ENCODE results near the gene BSN. TPM values are rescaled to one million over a fixed set of nuclear protein-coding genes. Genes with fewer than 3 reads are reported as not detected.

Gene BSN
- total and polyA plus RNA-seq, 2 donors (not counting 1 experiment from before 2014, with no cell fraction given): under 0.01 to 0.01 TPM

DNA sequence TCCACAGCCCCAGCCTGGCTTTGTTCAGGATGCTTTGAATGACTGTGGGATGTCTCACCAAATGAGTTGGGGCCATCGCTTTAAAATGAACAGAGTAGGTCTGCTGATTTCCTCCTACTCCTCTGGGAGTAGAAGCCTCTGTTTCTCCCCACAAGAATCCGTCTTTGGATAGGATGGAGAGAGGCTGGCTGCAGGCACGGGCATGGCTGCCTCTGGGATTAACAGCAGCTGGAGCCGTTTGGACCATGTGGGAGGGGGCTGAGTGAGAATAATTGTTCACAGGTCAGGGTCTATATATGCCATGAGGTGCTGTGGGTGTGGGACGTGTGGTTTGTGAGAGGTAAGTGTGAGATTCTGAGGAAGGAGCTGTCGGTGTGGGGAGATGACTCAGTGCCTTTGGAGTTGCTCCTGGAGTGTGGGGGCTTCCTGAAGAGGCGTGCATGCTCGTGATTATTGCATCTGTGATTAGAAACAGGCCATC lies 71.9 kb downstream of the BSN start:
- no peaks in the 10 kb centered on the region for H3K79me2 ChIP-seq (ENCODE audit: control insufficient read depth, insufficient read depth, low read length)
- H3K27me3 ChIP-seq (ENCODE audit: control insufficient read depth, insufficient read depth, low read length): peaks cover 32% of the 10 kb centered on the region
- peak in 1 of 2 donors; percentile 83 for DNase-seq (ENCODE audit: low read depth in 2 of 2)
- TF ChIP-seq EZH2 (IDR thresholded peaks at IDR 0.05; ENCODE audit: low read length, missing control alignments): no peak
- TF ChIP-seq, protein P1, sequence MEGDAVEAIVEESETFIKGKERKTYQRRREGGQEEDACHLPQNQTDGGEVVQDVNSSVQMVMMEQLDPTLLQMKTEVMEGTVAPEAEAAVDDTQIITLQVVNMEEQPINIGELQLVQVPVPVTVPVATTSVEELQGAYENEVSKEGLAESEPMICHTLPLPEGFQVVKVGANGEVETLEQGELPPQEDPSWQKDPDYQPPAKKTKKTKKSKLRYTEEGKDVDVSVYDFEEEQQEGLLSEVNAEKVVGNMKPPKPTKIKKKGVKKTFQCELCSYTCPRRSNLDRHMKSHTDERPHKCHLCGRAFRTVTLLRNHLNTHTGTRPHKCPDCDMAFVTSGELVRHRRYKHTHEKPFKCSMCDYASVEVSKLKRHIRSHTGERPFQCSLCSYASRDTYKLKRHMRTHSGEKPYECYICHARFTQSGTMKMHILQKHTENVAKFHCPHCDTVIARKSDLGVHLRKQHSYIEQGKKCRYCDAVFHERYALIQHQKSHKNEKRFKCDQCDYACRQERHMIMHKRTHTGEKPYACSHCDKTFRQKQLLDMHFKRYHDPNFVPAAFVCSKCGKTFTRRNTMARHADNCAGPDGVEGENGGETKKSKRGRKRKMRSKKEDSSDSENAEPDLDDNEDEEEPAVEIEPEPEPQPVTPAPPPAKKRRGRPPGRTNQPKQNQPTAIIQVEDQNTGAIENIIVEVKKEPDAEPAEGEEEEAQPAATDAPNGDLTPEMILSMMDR (conservative IDR thresholded peaks at IDR 0.05 in 1 of 2, IDR thresholded peaks at IDR 0.05 in 1 of 2; ENCODE audit: low read depth in 1 of 2, low read length in 2 of 2): no peak
- H3K36me3 ChIP-seq (ENCODE audit: control insufficient read depth, insufficient read depth, low read length): no peaks in the 10 kb centered on the region
- H3K4me3 ChIP-seq (replicated peaks in 1 of 4; ENCODE audit: control extremely low read depth in 1 of 4, insufficient read depth in 1 of 4, low read depth in 3 of 4, low read length in 4 of 4): no peak overlapping the region
- H4K20me1 ChIP-seq (ENCODE audit: control insufficient read depth, extremely low read depth, insufficient read depth, low read length): no peaks in the 10 kb centered on the region
- no peak overlapping the region for H2AFZ ChIP-seq (ENCODE audit: low read length)
- no peak overlapping the region for H3K9ac ChIP-seq (ENCODE audit: insufficient read depth, low read length)
- H3K9me3 ChIP-seq (ENCODE audit: control insufficient read depth, insufficient read depth, low read depth, low read length): no peaks in the 10 kb centered on the region
- H3K27ac ChIP-seq (ENCODE audit: insufficient read depth, low read length): no peak overlapping the region
- H3K4me2 ChIP-seq (ENCODE audit: extremely low read depth, insufficient read depth, low read length): no peak overlapping the region
- H3K4me1 ChIP-seq (ENCODE audit: control insufficient read depth, extremely low read depth, insufficient read depth, low read length): no peaks in the 10 kb centered on the region

GRCh38 chr3:49626796-49627195 lies 72.5 kb downstream of the BSN start:
- Histone ChIP-seq H3K79me2 (ENCODE audit: control insufficient read depth, insufficient read depth, low read length) (no peaks in the 10 kb centered on the region), H3K27ac (ENCODE audit: insufficient read depth, low read length) (no peak overlapping the region), H3K9ac (ENCODE audit: insufficient read depth, low read length) (no peak overlapping the region), H2AFZ (ENCODE audit: low read length) (no peak overlapping the region), H3K27me3 (ENCODE audit: control insufficient read depth, insufficient read depth, low read length) (peaks cover 25% of the 10 kb centered on the region), H3K36me3 (ENCODE audit: control insufficient read depth, insufficient read depth, low read length) (no peaks in the 10 kb centered on the region), H3K4me1 (ENCODE audit: control insufficient read depth, extremely low read depth, insufficient read depth, low read length) (no peaks in the 10 kb centered on the region), H3K9me3 (ENCODE audit: control insufficient read depth, insufficient read depth, low read depth, low read length) (no peaks in the 10 kb centered on the region), H4K20me1 (ENCODE audit: control insufficient read depth, extremely low read depth, insufficient read depth, low read length) (no peaks in the 10 kb centered on the region), H3K4me2 (ENCODE audit: extremely low read depth, insufficient read depth, low read length) (no peak overlapping the region), H3K4me3 (replicated peaks in 1 of 4; ENCODE audit: control extremely low read depth in 1 of 4, insufficient read depth in 1 of 4, low read depth in 3 of 4, low read length in 4 of 4) (no peak overlapping the region)
- no peak for DNase-seq (ENCODE audit: low read depth in 2 of 2)
- TF ChIP-seq, protein P1 (conservative IDR thresholded peaks at IDR 0.05 in 1 of 2, IDR thresholded peaks at IDR 0.05 in 1 of 2; ENCODE audit: low read depth in 1 of 2, low read length in 2 of 2): no peak
- no peak for TF ChIP-seq EZH2 (IDR thresholded peaks at IDR 0.05; ENCODE audit: low read length, missing control alignments)

DNA sequence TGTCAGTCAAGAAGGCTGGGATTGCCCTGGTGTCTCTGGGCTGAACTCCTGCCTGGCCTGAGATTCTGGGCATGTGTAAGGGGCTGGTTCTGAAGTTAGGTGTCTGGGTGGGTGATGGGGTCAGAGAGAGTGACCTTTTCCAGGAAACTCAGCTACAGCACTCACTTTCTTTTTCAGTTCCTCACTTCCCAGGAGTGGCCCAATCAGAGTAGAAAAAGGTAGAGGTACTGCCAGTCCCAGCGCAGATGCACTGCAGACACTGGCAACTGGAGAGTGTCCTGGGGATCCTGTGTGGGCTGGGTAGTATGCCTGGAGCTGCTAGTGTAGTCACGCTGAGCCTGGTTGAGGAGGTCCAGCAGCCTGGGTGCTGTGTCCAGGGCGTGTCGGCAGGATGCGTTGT lies 73.4 kb downstream of the BSN start:
- TF ChIP-seq, protein P1 (conservative IDR thresholded peaks at IDR 0.05 in 1 of 2, IDR thresholded peaks at IDR 0.05 in 1 of 2; ENCODE audit: low read depth in 1 of 2, low read length in 2 of 2): no peak
- TF ChIP-seq EZH2 (IDR thresholded peaks at IDR 0.05; ENCODE audit: low read length, missing control alignments): no peak
- Histone ChIP-seq H3K4me1 (ENCODE audit: control insufficient read depth, extremely low read depth, insufficient read depth, low read length) (no peaks in the 10 kb centered on the region), H3K4me2 (ENCODE audit: extremely low read depth, insufficient read depth, low read length) (no peak overlapping the region), H3K27ac (ENCODE audit: insufficient read depth, low read length) (no peak overlapping the region), H3K4me3 (replicated peaks in 1 of 4; ENCODE audit: control extremely low read depth in 1 of 4, insufficient read depth in 1 of 4, low read depth in 3 of 4, low read length in 4 of 4) (no peak overlapping the region), H3K36me3 (ENCODE audit: control insufficient read depth, insufficient read depth, low read length) (no peaks in the 10 kb centered on the region), H2AFZ (ENCODE audit: low read length) (no peak overlapping the region), H3K27me3 (ENCODE audit: control insufficient read depth, insufficient read depth, low read length) (peaks cover 23% of the 10 kb centered on the region), H3K9ac (ENCODE audit: insufficient read depth, low read length) (no peak overlapping the region), H3K79me2 (ENCODE audit: control insufficient read depth, insufficient read depth, low read length) (no peaks in the 10 kb centered on the region), H4K20me1 (ENCODE audit: control insufficient read depth, extremely low read depth, insufficient read depth, low read length) (no peaks in the 10 kb centered on the region), H3K9me3 (ENCODE audit: control insufficient read depth, insufficient read depth, low read depth, low read length) (no peaks in the 10 kb centered on the region)
- DNase-seq (ENCODE audit: low read depth in 2 of 2): no peak

Measured in fibroblast of lung (primary cell).